K562 treated with DMSO at 1 percent for 48 hours (cell line): ENCODE measurements around the gene RNF224. TPM values are rescaled to one million over a fixed set of nuclear protein-coding genes. Genes with fewer than 3 reads are reported as not detected.

Source experiments
- total RNA-seq: library from RNA; unstranded; fragments of 300-600 nt; gene quantifications from 2 replicates; pipeline ENCODE4 v1.2.3, GENCODE V29; 2022; ENCODE audit warnings: low replicate concordance; ENCODE audit errors: extremely low read depth

RNF224 gene
- total RNA-seq, 1 experiment from 2014 or later = not detected

Other genes with a start within 250 kb of the RNF224 start
- not detected in 2 replicates for gene PTGDS, start 250.0 kb upstream of the RNF224 start, total RNA-seq
- not detected in 2 replicates for gene LCNL1, start 244.5 kb upstream of the RNF224 start, total RNA-seq
- gene PAXX, start 235.1 kb upstream of the RNF224 start, total RNA-seq = not detected in 2 replicates
- not detected in 2 replicates for gene CLIC3, start 230.9 kb upstream of the RNF224 start, total RNA-seq
- gene ABCA2, start 199.3 kb upstream of the RNF224 start, total RNA-seq = not detected in 2 replicates
- gene FUT7, start 195.4 kb upstream of the RNF224 start, total RNA-seq = not detected in 2 replicates
- not detected in 2 replicates for gene NPDC1, start 181.3 kb upstream of the RNF224 start, total RNA-seq
- gene ENTPD2, start 173.4 kb upstream of the RNF224 start, total RNA-seq = not detected in 2 replicates
- not detected in 2 replicates for gene SAPCD2, start 156.9 kb upstream of the RNF224 start, total RNA-seq
- not detected in 2 replicates for gene UAP1L1, start 150.0 kb upstream of the RNF224 start, total RNA-seq
- gene MAN1B1, start 140.5 kb upstream of the RNF224 start, total RNA-seq = 167 TPM in 1 of 2 replicates, not detected in the other
- not detected in 2 replicates for gene DPP7, start 112.8 kb upstream of the RNF224 start, total RNA-seq
- gene GRIN1, start 88.3 kb upstream of the RNF224 start, total RNA-seq = not detected in 2 replicates
- gene LRRC26, start 57.5 kb upstream of the RNF224 start, total RNA-seq = not detected in 2 replicates
- not detected in 2 replicates for gene TMEM210, start 55.4 kb upstream of the RNF224 start, total RNA-seq
- not detected in 2 replicates for gene ANAPC2, start 38.9 kb upstream of the RNF224 start, total RNA-seq
- not detected in 2 replicates for gene SSNA1, start 38.8 kb upstream of the RNF224 start, total RNA-seq
- not detected in 2 replicates for gene TPRN, start 26.8 kb upstream of the RNF224 start, total RNA-seq
- not detected in 2 replicates for gene TMEM203, start 21.9 kb upstream of the RNF224 start, total RNA-seq
- gene NDOR1, start 21.8 kb upstream of the RNF224 start, total RNA-seq = not detected in 2 replicates
- not detected in 2 replicates for gene RNF208, start 5.3 kb upstream of the RNF224 start, total RNA-seq
- not detected in 2 replicates for gene CYSRT1, start 2.3 kb upstream of the RNF224 start, total RNA-seq
- not detected in 2 replicates for gene SLC34A3, start 3.4 kb downstream of the RNF224 start, total RNA-seq
- 943 TPM in 1 of 2 replicates, not detected in the other for gene TUBB4B, start 13.8 kb downstream of the RNF224 start, total RNA-seq
- not detected in 2 replicates for gene STPG3, start 23.8 kb downstream of the RNF224 start, total RNA-seq
- gene NELFB, start 27.8 kb downstream of the RNF224 start, total RNA-seq = not detected in 2 replicates
- 87.0 TPM in 1 of 2 replicates, not detected in the other for gene TOR4A, start 50.2 kb downstream of the RNF224 start, total RNA-seq
- gene NRARP, start 74.8 kb downstream of the RNF224 start, total RNA-seq = not detected in 2 replicates
- gene EXD3, start 195.7 kb downstream of the RNF224 start, total RNA-seq = not detected in 2 replicates
- not detected in 2 replicates for gene NOXA1, start 195.9 kb downstream of the RNF224 start, total RNA-seq
- not detected in 2 replicates for gene ENTPD8, start 213.9 kb downstream of the RNF224 start, total RNA-seq
- not detected in 2 replicates for gene NSMF, start 231.8 kb downstream of the RNF224 start, total RNA-seq